T1000 (cell line): ENCODE results near the gene RPS21.

Source experiments
- DNase-seq: peaks from one replicate; lab custom pipeline; 2025; ENCODE audit warnings: mixed read lengths; lab: John Stamatoyannopoulos, UW

RPS21 gene

DNA sequence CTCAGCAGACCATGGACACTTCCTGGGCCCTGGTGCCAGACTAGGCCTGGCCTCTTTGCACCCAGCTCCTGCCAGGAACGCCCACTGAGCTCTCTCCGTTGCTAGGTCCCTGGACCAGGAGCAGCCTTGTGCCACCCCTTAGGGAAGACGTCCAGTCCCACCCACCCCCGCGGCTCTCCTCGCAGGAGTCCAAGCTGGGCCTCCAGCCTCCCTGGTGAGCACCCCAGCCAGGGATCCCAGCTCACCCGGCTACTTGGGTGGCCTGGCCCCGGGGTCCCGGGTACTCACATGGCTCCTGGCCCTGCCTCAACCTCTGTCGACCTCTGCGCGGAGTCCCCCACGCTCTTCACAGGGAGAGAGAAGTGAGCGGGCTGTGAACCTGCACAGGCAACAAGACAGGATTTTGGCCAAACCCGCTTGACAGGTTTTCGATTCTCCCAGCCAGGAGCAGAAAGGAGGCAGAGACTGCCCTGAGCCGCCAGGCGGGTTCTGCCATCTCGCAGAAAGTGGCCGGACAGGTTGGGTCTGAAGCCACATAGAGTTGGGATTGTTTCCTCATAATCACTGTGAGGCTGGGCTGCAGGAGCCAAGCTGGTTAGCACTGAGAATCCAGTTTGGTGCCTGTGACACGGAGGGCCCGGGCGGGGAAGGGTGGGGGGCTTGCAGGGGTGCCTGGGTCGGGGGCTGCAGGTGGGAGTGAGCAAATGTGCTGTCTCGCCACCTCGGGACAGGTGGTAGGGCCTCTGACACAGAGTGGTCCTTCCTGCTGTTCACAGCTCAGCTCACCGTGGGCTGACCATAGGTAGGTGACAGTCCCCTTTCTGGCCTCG lies 40.5 kb downstream of the RPS21 start, which contains the start of gene RBBP8NL:
TSS of gene RBBP8NL (minus strand) at position 368 of the 830 bp plus-strand sequence. CDS start 7,892 bp downstream, outside the sequence.
- DNase-seq, result no peak

DNA sequence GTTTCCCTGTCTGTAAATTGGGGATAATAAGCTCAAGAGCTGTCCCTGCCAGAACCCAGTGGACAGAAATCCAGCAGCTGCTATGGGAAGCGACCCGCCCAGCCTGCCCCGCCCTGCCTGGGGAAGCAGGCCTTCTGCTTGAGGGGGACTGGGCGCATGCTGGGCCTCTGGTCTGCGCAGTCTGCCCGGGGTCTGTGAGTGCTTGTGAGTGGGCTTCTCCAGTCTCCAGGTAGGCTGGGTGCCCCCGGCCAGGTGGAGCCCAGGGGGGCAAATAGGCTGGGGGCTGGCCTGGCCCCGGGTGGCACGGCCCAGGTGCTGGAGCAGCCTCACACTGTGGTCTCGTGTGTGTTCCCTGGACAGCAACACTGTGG lies 41.1 kb downstream of the RPS21 start:
- DNase-seq, result no peak

DNA sequence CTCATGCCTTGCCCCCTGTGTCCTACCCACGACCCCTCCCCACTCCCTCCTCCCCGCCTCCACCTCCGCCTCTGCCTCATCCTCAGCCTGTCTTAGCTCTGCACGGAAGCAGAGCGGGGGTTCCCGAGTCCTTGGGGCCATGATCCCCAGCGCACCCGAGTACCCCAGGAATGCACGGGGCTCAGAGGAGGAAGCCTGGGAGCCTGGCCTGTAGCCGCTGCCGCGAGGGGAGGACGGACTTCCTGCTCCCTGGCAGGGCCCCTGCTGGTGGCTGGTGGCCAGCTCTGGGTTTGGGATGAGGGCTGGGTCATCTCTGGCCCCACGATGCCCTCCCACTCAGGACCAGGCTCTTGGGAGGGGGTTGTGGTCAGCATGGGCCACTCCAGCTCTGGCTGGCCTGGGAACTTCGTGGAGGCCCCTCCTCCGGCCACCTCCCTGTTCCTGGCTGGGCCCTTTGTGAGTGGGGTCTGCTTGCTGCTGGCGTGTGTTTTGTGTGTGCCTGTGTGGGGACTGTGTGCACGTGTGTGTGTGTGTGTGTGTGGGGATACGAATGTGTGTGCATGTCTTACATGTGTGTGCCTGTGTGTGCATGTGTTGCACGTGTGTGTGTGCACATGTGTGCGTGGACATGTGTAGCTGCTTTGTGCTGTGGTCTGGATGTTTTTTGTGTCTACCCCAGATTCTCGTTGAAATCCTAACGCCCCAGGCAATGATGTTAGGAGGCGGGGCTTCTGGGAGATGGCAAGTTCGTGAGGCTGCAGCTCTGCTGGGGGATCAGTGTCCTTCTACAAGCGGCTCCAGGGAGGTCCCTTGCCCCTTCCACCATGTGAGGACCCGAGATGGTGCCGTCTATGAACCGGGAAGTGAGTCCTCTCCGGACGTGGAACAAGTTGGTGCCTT lies 41.7 kb downstream of the RPS21 start:
- DNase-seq, result no peak

DNA sequence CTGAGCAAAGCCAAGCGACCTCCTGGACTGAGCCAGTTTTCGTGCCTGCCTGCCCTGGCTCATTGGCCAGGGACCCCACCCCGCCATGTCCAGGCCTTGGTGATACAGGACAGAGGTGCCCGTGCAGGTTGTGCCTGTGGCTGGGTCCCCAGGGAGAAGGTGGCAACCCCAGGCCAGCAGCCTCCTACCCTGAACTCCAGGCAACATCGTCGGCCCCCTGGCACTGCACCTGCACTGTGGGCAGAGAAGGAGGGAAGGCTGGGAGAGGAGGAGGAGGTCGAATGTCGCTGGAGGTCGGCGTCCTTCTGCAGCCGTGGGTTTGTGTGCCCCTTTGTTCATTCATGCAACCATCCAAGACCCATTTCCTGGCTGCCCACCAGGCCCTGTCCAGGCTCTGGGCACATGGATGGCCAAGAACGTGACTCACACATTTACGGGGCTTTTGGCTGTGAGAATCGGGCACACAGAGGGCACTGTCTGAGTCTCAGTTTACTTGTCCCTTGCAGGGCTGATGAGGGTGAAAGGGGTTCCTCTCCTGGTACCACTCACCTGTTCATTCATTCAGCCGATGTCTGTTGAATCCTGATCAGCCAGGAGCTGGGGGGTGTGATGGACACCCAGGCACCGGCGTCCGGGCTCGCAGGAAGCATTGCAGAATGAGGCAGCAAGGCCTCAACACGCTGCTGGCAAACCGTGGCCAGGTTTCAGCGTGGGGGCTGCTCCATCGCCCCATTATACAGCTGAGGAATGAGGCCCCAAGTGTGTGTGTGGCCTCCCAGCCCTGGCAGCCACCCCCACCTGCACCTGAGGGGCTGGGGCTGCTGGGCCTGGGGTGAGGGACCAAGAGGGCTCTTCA lies 42.8 kb downstream of the RPS21 start:
- DNase-seq, result no peak

- no peak for DNase-seq
These were observed 43.5 kb downstream of the RPS21 start for GRCh38 chr20:62430311-62430853.

DNA sequence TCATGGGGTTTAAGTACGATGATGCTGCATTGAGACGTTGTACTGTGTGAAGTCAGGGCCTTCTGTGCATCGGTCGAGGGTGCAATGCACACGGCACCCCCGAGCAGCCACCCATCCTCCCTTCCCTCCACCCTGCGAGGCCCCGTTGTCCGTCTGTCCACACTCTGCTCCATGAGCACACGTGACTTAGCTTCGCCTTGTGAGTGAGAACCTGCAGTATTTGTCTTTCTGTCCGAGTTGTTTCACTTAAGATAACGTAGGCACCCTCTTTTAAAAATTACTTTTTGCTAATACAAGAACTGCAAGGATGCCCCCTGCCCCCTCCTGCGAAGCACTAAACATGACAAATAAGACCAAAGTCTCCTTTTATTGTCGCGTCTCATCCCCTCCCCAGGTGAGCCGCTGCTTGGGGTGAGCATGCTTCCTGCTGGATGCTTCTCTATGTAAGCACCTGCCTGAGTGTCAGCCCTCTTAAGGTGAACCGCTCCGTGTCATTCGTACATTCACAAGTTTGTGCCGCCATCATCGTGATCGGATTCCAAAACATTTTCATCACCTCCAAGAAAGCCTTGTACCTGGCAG lies 44.1 kb downstream of the RPS21 start:
- DNase-seq, result no peak

- no peak for DNase-seq
These were observed 47.0 kb downstream of the RPS21 start for GRCh38 chr20:62433658-62434497.

DNA sequence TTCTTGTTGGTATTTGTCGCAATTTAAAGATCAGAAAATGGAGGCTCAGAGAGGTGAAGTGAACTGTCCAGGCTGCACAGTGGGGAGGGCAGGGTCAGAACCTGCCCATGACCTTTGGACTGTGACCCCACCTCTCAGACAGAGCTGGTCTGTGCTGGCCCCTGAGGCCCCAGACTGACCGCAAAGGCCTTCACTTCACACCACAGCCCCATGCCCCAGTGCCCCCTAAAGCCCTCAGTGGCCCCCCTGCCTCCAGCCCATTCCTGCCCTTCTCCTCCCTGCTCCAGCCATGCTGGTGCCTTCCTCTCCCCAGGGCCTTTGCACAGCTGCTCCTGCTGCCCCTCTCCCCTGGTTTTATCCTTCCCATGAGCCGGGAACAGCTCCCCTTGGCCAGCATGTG lies 49.8 kb downstream of the RPS21 start:
- no peak for DNase-seq

DNA sequence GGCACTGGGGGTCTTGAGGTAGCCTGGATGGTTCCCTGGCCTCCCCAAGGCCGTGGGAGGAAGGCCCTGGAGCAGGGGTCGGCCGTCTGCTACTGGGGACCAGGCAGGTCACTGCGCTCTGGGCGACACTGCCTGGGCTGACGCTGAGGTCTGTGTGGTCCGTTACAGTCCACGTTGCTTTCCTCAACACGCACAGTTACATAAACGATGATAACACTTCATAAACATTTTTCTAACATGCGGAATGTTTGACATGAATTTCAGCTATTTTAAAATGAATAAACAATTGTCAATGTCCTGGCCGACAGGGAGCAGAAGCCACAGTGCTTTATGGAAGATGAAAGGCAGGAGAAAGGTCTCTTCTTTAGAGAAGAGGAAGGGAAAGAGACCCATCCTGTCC lies 50.6 kb downstream of the RPS21 start:
- no peak for DNase-seq

DNA sequence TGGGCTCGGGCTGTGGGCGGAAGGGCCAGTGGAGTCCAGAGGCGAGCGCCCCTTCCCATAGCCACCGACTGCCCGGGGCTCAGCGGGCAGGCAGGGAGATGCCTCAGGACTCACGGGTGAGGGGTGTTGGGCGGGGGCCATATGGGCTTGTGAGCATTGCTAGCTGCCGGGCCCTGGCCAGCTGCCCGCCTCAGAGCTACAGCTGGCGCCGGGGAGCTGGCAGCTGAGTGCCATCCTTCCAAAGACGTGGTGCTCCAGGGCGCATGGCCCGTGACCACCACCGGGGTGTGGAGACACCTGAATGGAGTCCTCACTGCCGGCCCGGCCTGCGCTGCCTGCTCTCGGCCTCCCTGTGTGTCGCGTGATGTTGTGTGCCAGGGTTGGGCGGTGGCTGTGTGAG lies 51.0 kb downstream of the RPS21 start:
- DNase-seq, result no peak
